Stimulated activated CD4-positive, alpha-beta T cell treated with anti-CD3 and anti-CD28 coated beads, TNF-alpha, amount 100 ng/mL, for 1 hour (primary cell): ENCODE data around the gene ACTR2.
"Not testable (repeated sequence)": the region's sequence is repeated elsewhere in the genome, so short reads cannot be mapped to it uniquely, and the experiment has no call there.

Source experiments
- DNase-seq, 3 donors: peaks; one replicate each; pipeline ENCODE4 v3.0.0-alpha.2; 2020; ENCODE audit warnings: low read depth in 3 of 3, low spot score in 1 of 3

Gene ACTR2

DNA sequence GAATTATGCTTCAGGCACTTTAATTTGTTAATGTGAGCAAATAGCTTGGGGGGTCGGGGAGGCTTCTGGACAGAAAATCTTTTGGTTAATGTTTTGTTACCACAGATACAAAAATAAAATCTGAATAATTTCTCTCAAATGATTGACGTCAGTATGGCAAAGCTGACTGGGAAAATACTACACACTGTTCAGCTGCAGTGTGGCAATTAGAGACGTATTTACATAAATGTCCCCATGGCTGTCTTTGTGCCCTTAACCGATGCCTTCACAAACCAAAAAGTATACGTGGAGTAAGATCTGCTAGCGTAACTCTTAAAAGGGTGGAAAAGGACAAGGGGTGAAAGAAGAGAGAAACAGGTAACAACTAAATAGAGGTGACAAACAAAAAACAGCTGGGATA is 83.4 kb downstream of the ACTR2 start:
- no peak for DNase-seq

DNA sequence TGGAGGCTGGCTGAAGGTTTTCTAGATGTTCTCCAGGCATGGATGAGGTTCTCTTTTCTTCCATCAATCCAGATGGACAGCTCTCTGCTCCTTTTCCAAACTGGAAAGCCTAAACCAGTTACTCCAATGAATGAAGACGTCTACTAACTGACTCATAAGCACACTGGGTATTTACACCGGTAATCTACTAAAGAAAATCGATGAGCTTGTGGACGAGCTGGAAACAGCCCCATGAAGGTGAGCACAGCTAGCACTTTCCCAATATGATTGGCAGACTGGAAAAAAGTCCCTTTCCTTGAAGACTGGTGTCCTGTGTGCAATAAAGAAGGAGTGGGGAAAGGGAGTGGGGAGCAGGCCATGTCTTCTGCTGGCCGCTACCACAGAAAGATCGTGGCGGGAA is 84.0 kb downstream of the ACTR2 start:
- DNase-seq, result no peak

DNA sequence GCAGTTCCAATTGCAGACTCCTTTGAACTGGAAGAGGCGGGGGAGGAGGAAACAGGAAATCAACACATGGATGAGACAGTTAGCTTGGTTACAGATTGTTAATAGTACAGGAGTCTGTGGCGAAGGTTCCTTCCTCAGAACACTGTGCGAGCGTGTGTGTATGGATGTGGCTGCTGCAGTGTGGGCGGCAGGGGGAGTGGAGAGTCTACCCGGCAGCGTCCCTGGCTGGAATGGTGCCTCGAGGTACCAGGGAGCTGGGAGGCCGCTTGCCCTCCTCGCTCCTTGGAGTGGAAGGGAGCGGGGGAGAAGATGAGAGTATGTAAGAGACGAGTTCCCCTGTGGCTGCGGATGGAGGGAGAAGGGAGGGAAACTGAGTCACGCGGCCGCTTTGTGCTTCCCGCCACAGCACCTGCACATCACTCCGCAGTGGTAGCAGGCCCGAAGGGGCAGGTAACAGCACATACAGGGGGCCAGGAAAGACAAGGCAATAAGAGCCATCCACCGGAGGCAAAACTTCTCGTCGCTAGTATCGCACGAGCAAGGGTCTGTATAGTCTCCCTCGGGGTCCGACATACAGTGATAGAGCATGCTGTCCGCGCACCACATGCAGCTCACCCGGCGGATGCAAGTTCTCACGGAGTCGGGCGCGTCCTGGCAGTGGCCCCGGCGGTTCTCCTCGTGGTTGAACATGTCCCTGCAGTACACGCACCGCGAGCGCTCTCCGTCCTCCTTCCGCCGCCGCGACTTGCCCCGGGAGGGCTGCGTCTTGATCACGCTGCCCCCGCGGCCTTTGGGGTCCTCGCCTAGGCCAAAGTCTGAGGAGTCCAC is 85.7 kb downstream of the ACTR2 start:
- DNase-seq, result no peak

DNA sequence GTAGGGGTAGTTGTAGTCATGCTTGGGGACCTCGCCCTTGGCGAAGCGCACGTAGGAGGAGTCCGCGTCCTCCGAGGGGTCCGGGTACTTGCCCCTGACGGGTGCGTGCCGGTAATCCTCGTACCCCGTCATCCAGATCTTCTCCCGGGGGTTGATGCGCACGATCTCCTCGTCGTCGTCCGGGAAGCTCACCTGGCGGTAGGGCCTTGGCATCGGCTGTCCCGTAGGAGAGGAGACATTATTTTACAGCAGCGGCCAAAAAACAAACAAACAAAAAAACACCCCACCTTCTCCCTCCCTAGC is 86.3 kb downstream of the ACTR2 start:
- no peak for DNase-seq

DNA sequence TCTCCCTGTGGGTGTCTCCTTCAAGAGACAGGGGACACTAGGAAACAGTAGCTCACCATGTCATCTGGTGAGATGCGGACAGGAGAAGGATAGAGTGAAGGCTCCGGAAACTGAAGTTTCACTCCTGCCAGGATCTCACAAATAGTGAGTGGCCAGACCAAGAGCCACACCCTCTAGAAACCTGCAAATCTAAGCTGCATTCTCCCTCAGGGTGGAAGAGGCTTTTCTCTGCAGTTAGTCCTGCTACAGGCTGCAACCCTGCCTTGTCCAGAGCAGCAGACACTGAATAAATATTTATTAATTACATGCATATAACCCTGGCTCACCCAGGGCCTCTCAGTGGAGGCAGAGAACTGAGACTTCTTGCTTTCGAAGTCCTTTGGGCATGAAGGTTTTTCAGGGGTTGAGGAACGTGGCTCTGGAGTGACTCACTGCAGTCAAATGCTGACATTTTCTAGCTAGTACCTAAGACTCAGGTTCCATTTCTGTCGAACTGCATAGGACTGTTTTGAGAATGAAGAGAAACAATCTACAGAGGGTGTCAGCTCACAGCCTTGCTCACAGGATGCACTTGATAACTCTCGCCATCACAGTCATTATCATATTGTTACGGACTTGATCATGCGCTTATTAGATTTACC is 87.3 kb downstream of the ACTR2 start:
- no peak for DNase-seq

DNA sequence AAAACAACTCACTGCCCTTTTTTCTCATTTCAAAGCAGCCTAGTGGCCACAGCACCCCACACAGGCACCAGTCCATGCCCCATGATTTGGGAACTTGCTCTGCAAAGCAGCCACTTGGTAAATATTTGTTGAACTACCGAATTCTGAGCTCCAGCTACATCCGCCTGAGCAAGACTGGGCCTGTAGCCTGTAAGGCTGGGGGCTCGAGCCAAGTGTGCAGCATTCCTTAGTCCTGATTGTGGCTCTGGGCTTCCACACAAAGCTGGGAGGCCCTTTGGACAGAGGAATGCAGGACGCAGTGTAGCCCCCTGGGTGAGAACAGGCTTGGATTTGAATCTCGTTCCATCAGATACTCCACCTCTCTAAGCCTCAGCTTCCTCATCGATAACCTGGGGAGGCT is 88.4 kb downstream of the ACTR2 start:
- no peak for DNase-seq

DNA sequence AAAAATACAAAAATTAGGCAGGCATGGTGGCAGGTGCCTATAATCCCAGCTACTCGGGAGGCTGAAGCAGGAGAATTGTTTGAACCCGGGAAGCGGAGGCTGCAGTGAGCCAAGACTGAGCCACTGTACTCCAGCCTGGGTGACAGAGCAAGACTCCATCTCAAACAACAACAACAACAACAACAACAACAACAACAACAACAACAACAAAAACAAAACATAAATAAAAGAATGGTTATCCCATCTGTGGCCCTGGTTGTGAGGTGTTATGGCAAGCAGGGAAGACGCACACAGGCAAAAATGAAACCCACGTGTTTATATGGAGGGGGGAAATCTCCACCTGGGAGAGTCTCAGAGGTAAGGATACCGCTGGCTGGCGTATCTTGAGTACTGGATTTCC is 89.7 kb downstream of the ACTR2 start:
- not testable (repeated sequence) for DNase-seq

DNA sequence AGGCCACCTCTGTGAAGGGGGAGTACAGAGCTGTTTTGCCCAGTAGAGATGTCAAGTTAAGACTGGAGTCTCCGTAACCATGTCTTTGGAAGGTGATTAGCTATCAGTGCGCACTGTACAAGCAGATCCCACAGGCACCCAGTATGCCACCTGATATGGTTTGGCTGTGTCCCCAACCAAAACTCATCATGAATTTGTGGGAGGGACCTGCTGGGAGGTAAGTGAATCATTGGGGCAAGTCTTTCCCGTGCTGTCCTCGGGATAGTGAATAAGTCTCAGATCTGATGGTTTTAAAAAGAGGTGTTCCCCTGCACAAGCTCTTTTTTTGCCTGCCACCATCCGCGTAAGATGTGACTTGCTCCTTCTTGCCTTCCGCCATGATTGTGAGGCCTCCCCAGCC is 90.2 kb downstream of the ACTR2 start:
- no peak for DNase-seq

DNA sequence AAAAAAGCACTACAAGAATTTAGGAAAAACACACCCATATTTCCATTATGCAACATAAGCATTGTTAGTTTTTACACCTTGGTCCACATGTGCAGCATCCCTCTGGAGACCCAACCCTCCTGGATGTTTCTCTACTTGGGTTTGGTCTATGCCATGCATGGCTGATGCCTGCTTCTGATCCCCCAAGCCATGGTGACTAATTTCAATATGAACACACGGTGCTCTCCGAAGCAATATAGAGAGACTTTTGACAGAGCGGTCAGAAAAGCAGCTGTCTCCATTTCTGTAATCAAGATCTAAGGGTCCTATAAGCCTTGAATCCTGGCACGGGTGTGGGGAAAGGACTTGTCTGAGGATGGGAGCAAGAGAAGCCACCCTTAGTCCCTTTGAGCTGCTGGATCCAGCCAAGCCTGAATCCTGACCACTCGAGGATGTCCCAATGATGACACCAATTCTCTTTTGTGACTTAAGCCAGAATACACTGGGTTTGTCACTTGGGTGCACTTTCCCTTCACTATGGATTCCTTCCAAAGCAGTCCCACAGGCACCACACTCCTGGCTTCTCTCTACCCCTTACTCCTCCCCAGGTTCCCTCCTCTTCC is 91.5 kb downstream of the ACTR2 start:
- DNase-seq, result no peak

DNA sequence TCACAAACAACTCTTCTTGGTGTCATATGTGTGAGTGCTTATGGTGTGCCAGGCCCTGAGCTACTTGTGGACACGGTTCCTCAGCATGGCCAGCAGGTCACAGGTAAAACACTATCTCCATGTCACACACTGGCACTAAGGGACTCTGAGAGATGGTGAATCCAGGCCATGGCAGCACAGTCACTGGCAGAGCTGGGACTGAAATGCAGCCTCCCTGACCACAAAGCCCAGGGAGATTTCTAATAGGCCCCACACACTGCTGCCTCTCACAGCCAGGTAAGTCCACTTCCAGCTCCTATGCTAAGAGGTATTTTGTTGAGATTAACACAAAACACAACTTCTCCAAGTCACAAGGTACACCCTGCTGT is 92.0 kb downstream of the ACTR2 start:
- DNase-seq, result no peak

DNA sequence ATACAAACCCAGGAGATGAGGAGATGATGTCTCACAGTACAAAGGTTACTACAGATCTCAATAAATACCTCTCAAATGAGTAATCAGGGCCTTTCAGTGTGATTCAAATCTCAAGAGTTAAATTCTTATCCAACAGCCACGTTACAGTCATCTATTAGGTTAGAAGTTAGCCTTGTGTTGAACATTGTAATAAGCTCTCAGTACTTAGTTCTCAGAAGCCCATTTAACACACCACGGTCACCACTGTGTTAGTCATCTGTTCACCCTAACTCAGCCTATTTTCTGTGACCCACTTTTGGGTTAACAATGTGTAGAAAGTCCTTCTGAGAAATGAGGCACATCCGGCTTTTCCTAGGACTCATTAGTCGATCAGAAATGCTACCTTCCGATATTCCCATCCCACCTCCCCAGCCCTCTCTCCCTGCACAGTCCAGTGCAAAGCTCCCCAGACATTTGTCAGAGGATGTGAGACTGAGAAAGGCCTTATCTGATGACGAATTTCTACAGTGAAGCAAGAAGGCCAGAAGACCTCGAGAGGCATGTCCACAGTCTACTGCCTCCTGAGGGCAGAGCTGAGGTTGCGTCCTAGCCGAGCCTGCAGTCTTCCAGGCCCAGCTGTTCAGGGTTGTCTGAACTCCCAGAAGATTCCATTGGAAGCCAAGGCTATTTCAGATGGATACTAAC is 92.6 kb downstream of the ACTR2 start:
- no peak for DNase-seq
